AG10803 (cell line): ENCODE results near the gene IL3.

Source experiments
- DNase-seq: peaks from one replicate; pipeline ENCODE4 v3.0.0; 2010; ENCODE audit warnings: low read depth
- H3K4me3 ChIP-seq: 2 replicates; pipeline ENCODE4 v1.5.1; 2011; ENCODE audit warnings: mild to moderate bottlenecking, low read length, control low read depth
- CTCF ChIP-seq: conservative IDR thresholded peaks from 2 replicates; pipeline ENCODE4 v1.5.1; 2011; ENCODE audit warnings: mild to moderate bottlenecking, low read length, control low read depth, inconsistent platforms

The IL3 gene

GRCh38 chr5:132021654-132022053, 38.8 kb upstream of the IL3 start:
- no peak for DNase-seq
- no peak for TF ChIP-seq CTCF

GRCh38 chr5:132022737-132023136, 37.7 kb upstream of the IL3 start:
- no peak for TF ChIP-seq CTCF
- no peak for DNase-seq
- H3K4me3 ChIP-seq: no peak overlapping the region

More at GRCh38 chr5:132021654-132022053, 38.8 kb upstream of the IL3 start:
- no peak overlapping the region for H3K4me3 ChIP-seq

- no peak overlapping the region for H3K4me3 ChIP-seq
- no peak for TF ChIP-seq CTCF
- DNase-seq: no peak
These were observed 37.0 kb upstream of the IL3 start for GRCh38 chr5:132023258-132024116.

DNA sequence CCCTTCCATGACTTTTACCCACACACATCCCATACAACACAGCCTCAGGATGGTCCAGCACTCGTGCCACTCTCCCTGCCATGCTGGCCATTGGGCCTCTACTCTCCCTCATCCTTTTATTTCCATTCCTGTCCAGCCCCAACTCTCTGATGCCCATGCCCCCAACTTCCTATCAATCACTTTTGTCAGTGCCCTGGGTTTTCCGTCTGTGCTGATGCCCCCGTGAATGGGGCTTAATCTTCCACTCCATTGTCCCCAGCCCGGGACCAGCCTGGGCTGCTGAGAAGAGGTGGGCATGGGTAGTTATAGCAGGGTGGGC, 36.4 kb upstream of the IL3 start:
- no peak overlapping the region for H3K4me3 ChIP-seq
- TF ChIP-seq CTCF: no peak
- no peak for DNase-seq

- no peak for TF ChIP-seq CTCF
- no peak for DNase-seq
- no peak overlapping the region for H3K4me3 ChIP-seq
These were observed 35.6 kb upstream of the IL3 start for GRCh38 chr5:132024789-132025402.

DNA sequence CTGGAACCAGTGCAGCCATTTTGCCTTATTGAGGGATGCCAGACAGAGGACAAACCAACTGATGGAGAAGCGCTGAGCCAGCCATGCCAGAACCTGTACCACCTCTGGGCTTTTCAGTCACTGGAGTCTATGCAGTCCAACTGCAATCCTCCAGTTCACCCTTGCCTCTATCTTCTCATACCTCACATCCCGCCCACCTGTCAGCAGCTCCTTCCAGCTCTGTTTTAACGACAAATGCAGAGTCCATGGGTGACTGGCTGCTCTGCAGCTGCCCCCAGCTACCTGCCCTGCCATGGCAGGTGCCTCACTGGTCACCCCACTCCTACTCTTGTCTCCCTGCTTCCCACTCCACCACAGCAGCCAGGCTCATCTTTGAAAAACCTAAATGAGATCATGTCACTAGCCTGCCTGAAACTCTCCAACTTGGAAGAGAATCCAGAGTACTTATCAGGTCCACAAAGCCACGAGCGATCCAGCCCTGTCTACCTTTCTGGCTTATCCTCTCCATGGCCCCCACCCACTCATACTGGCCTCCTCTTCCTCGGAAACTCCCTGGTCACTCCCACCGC, 35.0 kb upstream of the IL3 start:
- TF ChIP-seq CTCF: no peak
- no peak overlapping the region for H3K4me3 ChIP-seq
- no peak for DNase-seq

GRCh38 chr5:132026516-132027008, 33.9 kb upstream of the IL3 start:
- H3K4me3 ChIP-seq: no peak overlapping the region
- no peak for TF ChIP-seq CTCF
- DNase-seq: no peak
